ENCODE measurements around the gene LGR6.
A peak's percentile ranks its signal among the peaks of the same experiment; 100 is the strongest.

DNA sequence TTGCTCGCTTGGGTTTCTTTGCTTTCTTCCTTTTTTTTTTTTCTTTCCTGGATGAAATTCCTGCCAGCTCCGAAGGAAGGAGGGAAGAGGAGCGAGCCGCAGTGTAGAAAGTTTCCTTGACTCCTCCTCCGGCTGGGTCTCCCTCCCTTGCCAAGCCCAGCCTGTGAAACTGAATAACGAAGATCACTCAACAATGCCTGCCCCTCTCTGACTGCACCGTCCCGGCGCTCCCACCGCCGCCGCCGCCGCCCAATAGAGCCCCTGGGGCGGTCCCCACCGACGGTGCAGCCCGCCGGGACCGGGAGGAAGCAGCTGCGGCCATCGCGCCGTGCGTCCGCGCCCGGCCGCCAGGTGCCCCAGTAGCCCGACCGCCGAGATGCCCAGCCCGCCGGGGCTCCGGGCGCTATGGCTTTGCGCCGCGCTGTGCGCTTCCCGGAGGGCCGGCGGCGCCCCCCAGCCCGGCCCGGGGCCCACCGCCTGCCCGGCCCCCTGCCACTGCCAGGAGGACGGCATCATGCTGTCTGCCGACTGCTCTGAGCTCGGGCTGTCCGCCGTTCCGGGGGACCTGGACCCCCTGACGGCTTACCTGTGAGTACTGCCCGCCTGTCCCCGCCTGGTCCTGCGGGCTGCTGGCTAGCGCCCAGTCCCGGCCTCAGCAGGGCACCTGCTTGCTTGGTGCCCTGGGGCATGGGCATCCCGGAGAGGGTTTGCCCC lies at the start of gene LGR6:
- TF ChIP-seq, protein P1, sequence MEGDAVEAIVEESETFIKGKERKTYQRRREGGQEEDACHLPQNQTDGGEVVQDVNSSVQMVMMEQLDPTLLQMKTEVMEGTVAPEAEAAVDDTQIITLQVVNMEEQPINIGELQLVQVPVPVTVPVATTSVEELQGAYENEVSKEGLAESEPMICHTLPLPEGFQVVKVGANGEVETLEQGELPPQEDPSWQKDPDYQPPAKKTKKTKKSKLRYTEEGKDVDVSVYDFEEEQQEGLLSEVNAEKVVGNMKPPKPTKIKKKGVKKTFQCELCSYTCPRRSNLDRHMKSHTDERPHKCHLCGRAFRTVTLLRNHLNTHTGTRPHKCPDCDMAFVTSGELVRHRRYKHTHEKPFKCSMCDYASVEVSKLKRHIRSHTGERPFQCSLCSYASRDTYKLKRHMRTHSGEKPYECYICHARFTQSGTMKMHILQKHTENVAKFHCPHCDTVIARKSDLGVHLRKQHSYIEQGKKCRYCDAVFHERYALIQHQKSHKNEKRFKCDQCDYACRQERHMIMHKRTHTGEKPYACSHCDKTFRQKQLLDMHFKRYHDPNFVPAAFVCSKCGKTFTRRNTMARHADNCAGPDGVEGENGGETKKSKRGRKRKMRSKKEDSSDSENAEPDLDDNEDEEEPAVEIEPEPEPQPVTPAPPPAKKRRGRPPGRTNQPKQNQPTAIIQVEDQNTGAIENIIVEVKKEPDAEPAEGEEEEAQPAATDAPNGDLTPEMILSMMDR (IDR thresholded peaks at IDR 0.05), result peak in 1 of 4 experiments; percentile 39
- no peak for TF ChIP-seq POLR2AphosphoS5 (IDR thresholded peaks at IDR 0.05)

Data from gastroesophageal sphincter (tissue), 3 donors.